ENCODE data around the gene MPP1. TPM values are rescaled to one million over a fixed set of nuclear protein-coding genes. Genes with fewer than 3 reads are reported as not detected.

MPP1 gene
- total RNA-seq, 6 experiments from 2014 or later, result 17.0 to 22.7 (median 20.5) TPM

DNA sequence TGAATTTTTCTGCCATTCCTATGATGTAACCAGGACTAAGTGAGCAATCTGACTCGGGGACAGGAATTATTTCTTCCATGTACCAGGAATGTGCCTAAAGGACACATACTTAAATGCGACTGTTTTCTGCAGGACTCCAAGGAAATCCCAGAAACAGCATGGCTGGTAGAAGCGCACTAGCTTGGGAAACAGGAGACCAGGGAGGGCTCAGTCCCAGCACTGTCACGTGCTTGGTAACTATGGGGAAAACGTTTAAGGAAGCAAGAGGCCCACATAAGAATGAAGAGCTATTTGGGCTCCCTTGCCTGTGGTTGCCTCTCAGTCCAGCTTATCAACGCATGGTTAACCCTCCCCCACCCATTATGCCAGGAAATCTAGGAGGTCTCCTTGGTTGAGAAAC, 19.6 kb downstream of the MPP1 start:
- Mint-ChIP-seq H3K27me3 (ENCODE audit: insufficient read depth) (no peaks in the 10 kb centered on the region; the same call in 1 of the 2 replicates), H3K36me3 (ENCODE audit: low read depth) (peaks cover 6% of the 10 kb centered on the region), H3K4me3 (no peak overlapping the region), H3K27ac (no peak overlapping the region), H3K9me3 (no peaks in the 10 kb centered on the region), H3K4me1 (ENCODE audit: low read depth) (peaks cover 14% of the 10 kb centered on the region)
- DNase-seq, result no peak
- TF ChIP-seq, protein P1, sequence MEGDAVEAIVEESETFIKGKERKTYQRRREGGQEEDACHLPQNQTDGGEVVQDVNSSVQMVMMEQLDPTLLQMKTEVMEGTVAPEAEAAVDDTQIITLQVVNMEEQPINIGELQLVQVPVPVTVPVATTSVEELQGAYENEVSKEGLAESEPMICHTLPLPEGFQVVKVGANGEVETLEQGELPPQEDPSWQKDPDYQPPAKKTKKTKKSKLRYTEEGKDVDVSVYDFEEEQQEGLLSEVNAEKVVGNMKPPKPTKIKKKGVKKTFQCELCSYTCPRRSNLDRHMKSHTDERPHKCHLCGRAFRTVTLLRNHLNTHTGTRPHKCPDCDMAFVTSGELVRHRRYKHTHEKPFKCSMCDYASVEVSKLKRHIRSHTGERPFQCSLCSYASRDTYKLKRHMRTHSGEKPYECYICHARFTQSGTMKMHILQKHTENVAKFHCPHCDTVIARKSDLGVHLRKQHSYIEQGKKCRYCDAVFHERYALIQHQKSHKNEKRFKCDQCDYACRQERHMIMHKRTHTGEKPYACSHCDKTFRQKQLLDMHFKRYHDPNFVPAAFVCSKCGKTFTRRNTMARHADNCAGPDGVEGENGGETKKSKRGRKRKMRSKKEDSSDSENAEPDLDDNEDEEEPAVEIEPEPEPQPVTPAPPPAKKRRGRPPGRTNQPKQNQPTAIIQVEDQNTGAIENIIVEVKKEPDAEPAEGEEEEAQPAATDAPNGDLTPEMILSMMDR (IDR thresholded peaks at IDR 0.05), result no peak

DNA sequence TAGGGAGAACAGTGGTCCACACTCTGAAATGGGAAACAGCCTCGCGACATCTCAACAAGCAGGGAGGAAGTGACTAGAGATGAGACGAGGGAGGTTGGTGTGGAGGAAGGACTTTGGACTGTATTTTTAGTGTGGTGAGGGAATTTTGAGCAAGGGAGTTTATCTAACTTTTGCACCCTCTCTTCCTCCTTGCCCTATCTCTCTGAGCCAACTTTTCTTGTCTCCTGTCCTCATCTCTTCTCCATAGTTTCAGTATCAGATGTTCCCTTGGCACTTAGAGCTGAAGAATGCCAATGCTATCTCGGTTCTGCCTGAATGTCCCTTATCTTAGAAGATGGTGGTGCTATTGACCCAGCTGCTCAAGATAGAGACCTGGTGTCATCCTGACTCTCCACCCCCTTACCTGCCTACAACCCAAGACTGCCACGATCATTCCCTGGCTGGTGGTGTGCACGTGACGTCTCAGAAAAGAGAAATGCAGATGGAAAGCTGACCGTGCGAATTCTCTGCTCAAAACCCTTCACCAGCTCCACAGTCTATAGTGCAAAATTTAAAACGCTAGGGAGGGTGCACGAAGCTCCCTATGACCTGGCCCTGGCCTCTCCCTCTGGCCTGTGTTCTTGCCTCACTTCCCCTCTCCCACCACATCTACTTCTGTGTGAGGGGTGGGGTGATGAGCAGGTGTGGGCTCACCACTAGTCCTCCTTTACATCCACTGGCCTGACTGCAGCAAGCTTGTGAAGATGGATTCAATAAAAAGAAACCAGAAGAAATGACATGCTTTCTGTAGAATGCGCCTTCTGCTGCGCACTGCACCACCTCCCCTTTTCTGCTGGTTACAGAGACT, 20.9 kb downstream of the MPP1 start:
- H3K36me3 Mint-ChIP-seq (ENCODE audit: low read depth), result peaks cover 8% of the 10 kb centered on the region
- TF ChIP-seq, protein P1 (IDR thresholded peaks at IDR 0.05), result no peak
- no peak overlapping the region for H3K27ac Mint-ChIP-seq
- H3K9me3 Mint-ChIP-seq, result no peaks in the 10 kb centered on the region
- no peak for DNase-seq
- no peaks in the 10 kb centered on the region; the same call in 1 of the 2 replicates for H3K27me3 Mint-ChIP-seq (ENCODE audit: insufficient read depth)
- no peak overlapping the region for H3K4me3 Mint-ChIP-seq
- H3K4me1 Mint-ChIP-seq (ENCODE audit: low read depth), result peaks cover 16% of the 10 kb centered on the region

DNA sequence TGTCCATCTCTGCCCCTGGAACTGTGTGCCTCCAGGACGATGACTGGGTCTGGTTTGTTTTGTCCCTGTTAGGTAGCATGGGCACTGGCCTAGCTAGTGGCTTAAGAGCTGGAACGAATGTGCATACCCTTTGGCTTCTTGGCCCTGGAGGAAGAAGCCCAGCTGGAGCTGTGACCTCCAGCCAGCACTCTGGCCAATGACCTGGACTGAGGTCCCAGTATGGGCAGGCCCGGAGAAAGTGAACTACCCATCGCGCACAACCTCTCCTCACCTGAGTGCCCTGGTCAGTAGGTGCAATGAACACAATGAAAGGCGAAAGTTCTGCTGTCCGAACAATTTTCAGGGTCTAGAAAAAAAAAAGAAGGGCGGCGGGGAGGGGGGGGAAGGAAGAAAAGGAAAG, 24.3 kb downstream of the MPP1 start:
- TF ChIP-seq, protein P1 (IDR thresholded peaks at IDR 0.05), result no peak
- peaks cover 36% of the 10 kb centered on the region for H3K4me1 Mint-ChIP-seq (ENCODE audit: low read depth)
- no peak for DNase-seq
- no peak overlapping the region for H3K27ac Mint-ChIP-seq
- no peak overlapping the region for H3K4me3 Mint-ChIP-seq
- no peaks in the 10 kb centered on the region for H3K9me3 Mint-ChIP-seq
- H3K27me3 Mint-ChIP-seq (ENCODE audit: insufficient read depth), result no peaks in the 10 kb centered on the region; the same call in none of the 2 replicates
- peaks cover 22% of the 10 kb centered on the region for H3K36me3 Mint-ChIP-seq (ENCODE audit: low read depth)

DNA sequence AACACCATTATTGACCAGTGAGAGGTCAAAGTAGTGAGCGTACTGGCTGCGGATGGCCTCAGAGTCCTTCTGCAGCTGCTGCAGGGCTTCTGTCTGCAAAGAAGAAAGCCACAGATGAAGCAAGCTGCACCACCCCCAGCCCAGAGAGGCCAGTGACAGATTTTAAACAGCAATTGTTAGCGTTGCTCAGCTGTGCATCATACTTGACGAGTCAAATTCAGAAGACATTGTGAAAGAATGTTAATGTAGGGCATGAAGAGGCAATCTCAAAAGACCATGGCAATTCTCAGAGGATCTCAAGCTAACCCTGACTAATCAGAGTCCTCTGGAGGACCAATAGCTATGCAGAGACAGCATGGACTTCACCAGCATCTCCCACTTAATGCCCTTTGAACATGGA, 26.0 kb downstream of the MPP1 start:
- Mint-ChIP-seq H3K36me3 (ENCODE audit: low read depth) (peaks cover 27% of the 10 kb centered on the region), H3K4me3 (no peak overlapping the region), H3K4me1 (ENCODE audit: low read depth) (peaks cover 36% of the 10 kb centered on the region), H3K9me3 (no peaks in the 10 kb centered on the region), H3K27ac (peak overlapping the region; percentile 74; the same call in 1 of the 2 replicates), H3K27me3 (ENCODE audit: insufficient read depth) (peaks cover 2% of the 10 kb centered on the region)
- TF ChIP-seq, protein P1 (IDR thresholded peaks at IDR 0.05), result no peak
- peak; percentile 55 for DNase-seq

DNA sequence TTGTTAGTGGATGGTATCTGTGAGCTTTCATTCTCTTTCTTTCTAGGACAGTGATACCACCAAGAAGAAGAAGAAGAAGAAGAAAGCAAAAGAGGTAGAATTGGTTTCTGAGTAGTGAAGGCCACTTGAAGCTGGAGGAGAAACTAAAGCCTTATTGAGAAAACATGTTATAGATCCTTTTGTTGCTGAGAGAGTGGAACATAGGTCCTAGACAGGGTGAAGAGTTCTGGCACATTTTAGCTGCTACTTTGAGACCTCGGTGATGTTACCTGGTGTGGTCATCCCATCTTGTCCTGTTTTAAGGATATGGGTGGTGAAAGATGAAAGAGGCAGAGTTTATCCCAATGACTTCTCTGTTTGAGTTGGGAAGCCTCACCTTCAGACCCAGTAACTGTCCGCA, 28.5 kb downstream of the MPP1 start:
- H3K4me1 Mint-ChIP-seq (ENCODE audit: low read depth), result peaks cover 27% of the 10 kb centered on the region
- H3K36me3 Mint-ChIP-seq (ENCODE audit: low read depth), result peaks cover 34% of the 10 kb centered on the region
- 0 out of 2 replicates have a peak overlapping the region, but pooled peaks have one; percentile 8 for H3K27ac Mint-ChIP-seq
- H3K27me3 Mint-ChIP-seq (ENCODE audit: insufficient read depth), result peaks cover 2% of the 10 kb centered on the region
- no peaks in the 10 kb centered on the region for H3K9me3 Mint-ChIP-seq
- TF ChIP-seq, protein P1 (IDR thresholded peaks at IDR 0.05), result no peak
- no peak for DNase-seq
- H3K4me3 Mint-ChIP-seq, result no peak overlapping the region

Data from HFFc6 (cell line).